Measurements from ENCODE around the gene CFAP70.
"Not testable (repeated sequence)": the region's sequence is repeated elsewhere in the genome, so short reads cannot be mapped to it uniquely, and the experiment has no call there.

Gene CFAP70

GRCh38 chr10:73338801-73339368, 19.8 kb downstream of the CFAP70 start:
- no peak for FAIRE-seq

DNA sequence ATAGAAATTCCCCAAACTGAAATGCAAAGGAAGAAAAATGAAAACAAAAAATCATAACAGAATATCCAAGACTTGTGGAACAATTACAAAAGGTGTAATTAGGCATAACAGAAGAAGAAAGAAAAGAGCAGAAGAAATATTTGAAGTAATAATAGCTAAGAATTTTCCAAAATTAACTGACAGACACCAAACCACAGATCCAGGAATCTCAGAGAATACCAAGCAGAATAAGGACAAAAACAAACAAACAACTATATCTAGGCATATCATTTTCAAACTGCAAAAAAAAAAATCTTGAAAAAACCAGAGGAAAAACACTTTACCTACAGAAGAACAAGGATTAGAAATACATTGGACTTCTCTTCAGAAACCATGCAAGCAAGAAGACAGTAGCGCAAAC, 25.5 kb downstream of the CFAP70 start:
- FAIRE-seq = peak; percentile 11

- FAIRE-seq = no peak
Measured at GRCh38 chr10:73332379-73332778, 26.3 kb downstream of the CFAP70 start.

GRCh38 chr10:73328523-73328922, 30.1 kb downstream of the CFAP70 start:
- FAIRE-seq = not testable (repeated sequence)

- not testable (repeated sequence) for FAIRE-seq
Measured at GRCh38 chr10:73325290-73325689, 33.4 kb downstream of the CFAP70 start.

- not testable (repeated sequence) for FAIRE-seq
Measured at GRCh38 chr10:73323582-73323981, 35.1 kb downstream of the CFAP70 start.

- FAIRE-seq = no peak
Measured at GRCh38 chr10:73310475-73310874, 48.2 kb downstream of the CFAP70 start.

DNA sequence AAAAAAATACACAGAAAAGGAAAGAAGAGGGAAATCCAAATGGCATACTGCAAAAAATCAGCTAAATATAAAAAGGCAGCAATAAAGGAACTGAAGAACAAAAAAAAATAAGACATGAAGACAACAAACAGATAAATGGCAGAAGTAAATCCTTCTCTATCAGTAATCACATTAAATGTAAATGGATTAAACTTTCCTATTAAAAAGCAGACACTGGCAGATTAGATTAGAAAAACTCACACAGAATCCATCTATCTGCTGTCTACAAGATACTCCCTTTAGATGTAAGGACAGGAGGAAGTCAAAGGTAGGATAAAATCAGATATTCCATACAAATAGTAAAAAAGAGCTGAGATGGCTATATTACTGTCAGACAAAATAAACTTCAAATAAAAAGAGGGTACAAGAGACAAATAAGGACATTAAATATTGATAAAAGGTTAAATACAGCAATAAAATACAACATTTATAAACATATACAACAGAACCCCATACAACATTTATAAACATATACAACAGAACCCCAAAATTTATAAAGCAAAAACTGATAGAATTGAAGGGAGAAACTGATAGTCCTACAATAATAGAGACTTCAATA, 51.4 kb downstream of the CFAP70 start:
- no peak for FAIRE-seq

GRCh38 chr10:73306171-73306708, 52.4 kb downstream of the CFAP70 start:
- no peak for FAIRE-seq

- FAIRE-seq = no peak
Measured at GRCh38 chr10:73296946-73297345, 61.7 kb downstream of the CFAP70 start.

- no peak for FAIRE-seq
Measured at GRCh38 chr10:73293461-73293860, 65.2 kb downstream of the CFAP70 start.

DNA sequence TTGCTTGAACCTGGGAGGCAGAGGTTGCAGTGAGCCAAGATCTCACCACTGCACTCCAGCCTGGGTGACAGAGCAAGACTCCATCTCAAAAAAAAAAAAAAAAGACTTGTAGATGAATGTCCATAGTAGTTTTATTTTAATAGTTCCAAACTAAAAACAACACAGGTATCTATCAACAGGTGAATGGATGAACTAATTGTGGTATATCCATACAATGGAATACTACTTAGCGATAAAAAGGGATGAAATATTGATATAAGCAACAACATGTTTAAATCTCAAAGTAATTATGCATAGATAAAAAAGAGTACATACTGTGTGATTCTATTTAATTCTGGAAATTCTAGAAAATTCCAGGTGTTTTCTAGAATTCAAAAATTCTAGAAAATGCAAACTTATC, 68.7 kb downstream of the CFAP70 start:
- FAIRE-seq = no peak

- no peak for FAIRE-seq
Measured at GRCh38 chr10:73287441-73287840, 71.2 kb downstream of the CFAP70 start.

GRCh38 chr10:73281097-73281496, 77.6 kb downstream of the CFAP70 start:
- FAIRE-seq = no peak

GRCh38 chr10:73264423-73264822, 94.2 kb downstream of the CFAP70 start:
- FAIRE-seq = peak; percentile 15

DNA sequence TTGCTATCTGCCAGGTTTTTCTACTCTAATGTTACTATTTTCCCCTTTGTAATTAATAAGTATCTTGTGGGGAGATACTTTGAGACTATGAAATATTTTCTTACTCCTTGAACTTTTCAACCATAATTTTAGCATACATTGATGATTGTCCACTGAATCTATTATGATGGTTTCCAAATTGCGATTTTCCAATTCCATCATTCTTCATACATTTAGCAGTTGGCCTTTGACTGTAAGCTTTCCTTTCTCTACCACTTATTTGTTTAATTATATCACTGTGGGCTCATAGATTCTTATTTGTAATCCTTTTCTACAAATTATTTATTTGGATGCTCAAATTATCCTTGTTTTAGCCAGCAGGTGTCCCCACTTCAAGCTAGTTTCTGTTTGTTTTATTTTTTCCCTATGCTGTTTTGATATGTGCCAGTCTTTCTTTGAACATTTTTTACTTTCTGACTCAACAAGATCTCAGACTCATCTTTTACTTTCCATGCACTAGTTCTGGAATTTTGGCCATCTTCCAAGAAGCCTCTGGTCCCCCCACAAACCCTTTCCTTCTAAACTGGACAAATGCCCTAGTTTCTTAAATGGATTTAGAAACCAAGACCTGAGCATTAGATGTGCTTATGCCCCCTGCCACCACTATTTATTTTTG, 94.8 kb downstream of the CFAP70 start:
- FAIRE-seq = peak; percentile 94

GRCh38 chr10:73262880-73263555, 95.6 kb downstream of the CFAP70 start:
- no peak for FAIRE-seq

DNA sequence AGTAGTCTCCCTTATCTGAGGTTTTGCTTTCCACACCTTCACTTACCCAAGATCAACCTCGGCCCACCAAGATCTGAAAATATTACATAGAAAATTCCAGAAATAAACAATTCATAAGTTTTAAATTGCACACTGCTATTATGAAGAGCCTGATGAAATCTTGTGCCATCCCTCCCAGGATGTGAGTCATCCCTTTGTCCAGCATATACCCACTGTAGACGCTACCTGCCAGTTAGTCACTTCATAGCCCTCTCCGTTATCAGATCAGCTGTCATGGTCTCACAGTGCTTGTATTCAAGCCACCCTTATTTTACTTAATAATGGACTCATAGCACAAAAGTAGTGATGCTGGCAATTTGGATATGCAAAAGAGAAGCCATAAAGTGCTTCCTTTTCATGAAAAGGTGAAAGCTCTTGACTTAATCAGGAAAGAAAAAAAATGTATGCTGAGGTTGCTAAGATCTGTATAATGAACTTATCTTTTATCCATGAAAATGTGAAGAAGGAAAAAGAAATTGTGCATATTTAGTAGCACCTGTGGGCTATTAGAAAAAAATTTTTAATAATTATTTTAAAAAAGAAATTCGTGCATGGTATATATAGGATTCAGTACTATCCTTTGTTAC, 96.4 kb downstream of the CFAP70 start:
- FAIRE-seq = no peak

DNA sequence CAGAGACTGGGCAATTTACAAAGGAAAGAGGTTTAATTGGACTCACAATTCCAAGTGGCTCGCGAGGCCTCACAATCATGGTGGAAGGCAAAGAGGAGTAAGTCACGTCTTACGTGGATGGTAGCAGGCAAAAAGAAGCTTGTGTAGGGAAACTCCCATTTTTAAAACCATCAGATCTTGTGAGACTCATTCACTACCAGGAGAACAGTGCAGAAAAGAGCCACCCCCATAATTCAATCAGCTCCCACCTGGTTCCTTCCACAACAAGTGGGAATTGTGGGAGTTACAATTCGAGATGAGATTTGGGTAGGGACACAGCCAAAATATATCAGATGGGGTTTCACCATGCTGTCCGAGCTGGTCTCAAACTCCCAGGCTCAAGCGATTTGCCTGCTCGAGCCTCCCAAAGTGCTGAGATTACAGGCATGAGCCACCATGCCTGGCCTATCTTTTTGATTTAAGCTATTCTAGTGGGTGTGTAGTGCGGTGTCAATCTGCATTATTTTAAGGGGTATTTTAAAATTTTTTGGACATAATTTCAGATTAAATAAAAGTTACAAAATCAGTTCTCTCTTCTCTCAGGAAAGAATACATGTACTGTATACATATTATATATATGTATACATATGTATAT, 97.2 kb downstream of the CFAP70 start:
- no peak for FAIRE-seq

GRCh38 chr10:73258612-73259011, 100.1 kb downstream of the CFAP70 start:
- FAIRE-seq = not testable (repeated sequence)

DNA sequence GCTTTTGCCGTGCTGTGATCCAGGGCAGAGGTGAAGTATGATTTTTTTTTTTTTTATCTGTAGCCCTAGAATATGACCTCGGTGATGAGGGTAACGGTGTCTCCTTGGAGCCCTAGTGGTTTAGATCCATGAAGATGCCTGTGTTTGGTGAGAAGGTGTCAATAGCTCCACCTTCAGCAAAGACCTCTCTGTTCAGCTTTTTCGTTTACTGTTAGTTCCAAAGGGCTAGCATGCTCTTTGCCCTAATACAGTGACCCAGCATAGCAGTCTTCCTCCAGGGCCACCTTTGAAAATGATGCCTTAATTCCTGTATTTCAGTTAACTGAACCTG, 105.5 kb downstream of the CFAP70 start:
- FAIRE-seq = no peak

DNA sequence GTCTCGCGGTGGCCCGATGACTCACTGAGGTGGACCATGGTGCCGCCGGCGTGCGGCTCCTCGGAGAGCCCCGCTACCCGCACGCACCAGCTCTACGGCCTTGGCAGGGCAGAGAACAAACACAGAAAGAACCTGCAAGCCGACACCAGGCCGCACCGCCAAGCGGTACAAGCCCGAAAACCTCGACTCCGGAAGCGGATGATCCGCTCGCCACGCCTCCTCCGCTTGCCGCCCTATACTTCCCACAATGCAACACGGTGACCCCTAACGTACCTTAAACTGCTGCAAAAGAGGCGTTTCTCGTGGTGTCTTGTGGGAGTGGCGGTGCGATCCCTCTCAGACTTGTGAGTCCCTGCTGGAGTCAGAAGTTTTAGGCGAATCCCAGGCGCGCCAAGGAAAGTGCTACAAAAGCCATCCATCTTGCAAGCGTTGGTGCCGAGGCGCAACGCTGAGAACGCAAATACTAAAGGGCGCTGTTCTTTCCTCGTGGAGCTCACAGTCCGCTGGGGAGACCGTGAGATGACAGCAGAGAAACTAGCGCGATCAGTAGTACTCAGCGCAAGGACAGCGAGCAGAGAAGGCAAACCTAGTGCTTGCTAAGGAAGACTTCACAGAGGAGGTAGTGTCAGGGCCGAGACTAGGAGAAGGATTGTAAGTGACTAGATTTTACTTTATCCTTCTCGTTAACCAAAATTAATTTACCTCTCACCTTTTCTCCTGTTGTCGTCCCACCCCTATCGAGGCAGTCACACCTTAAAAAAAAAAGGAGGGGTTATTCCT, 106.0 kb downstream of the CFAP70 start, which contains the start of gene MRPS16:
TSS of gene MRPS16 (minus strand) at position 200 of the 780 bp plus-strand sequence. CDS start at position 38, 162 bp downstream.
- FAIRE-seq = peak; percentile 97
